ENCODE data around the gene GRM7.

DNA sequence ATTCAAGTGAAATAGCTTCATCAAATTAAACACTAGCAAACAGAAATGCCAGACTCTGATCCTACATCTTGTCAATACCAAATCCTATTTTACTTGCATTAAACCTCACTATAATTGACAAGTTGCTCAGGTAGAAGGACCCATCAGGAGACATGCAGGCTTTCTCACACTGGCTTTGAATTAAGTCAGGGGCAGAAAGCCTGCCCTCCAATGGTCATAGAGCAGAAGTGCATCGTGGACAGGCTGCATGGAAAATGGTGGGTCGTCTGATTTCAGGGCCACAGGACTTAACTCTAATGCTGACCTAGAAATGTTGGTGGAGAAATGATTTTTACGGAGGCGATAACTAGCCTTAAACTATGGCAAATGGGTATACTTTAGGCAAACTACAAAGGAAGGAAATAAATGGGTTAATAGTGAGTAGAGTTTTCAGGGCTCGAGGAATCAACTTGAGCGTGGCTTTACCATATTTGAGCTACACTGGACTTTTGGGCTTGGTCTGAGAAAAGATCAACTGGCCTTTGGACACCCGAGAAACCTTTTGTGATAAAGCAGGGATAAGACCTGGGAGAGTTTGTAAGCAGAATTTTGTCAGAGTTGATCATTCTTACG is 283.9 kb downstream of the GRM7 start:
- TF ChIP-seq, protein P1, sequence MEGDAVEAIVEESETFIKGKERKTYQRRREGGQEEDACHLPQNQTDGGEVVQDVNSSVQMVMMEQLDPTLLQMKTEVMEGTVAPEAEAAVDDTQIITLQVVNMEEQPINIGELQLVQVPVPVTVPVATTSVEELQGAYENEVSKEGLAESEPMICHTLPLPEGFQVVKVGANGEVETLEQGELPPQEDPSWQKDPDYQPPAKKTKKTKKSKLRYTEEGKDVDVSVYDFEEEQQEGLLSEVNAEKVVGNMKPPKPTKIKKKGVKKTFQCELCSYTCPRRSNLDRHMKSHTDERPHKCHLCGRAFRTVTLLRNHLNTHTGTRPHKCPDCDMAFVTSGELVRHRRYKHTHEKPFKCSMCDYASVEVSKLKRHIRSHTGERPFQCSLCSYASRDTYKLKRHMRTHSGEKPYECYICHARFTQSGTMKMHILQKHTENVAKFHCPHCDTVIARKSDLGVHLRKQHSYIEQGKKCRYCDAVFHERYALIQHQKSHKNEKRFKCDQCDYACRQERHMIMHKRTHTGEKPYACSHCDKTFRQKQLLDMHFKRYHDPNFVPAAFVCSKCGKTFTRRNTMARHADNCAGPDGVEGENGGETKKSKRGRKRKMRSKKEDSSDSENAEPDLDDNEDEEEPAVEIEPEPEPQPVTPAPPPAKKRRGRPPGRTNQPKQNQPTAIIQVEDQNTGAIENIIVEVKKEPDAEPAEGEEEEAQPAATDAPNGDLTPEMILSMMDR (IDR thresholded peaks at IDR 0.05) = peak in 2 of 6 experiments; percentile 14
- no peak for TF ChIP-seq POLR2A (IDR thresholded peaks at IDR 0.05)
